Hippocampal formation (tissue), 2 donors: ENCODE results near the gene TNN.
"Not testable (repeated sequence)": the region's sequence is repeated elsewhere in the genome, so short reads cannot be mapped to it uniquely, and the experiment has no call there.

Experiments used
- DNase-seq, 2 donors: peaks; one replicate each; lab custom pipeline; 2025; lab: John Stamatoyannopoulos, UW

The TNN gene

GRCh38 chr1:175108331-175108820 is 40.7 kb downstream of the TNN start:
- not testable (repeated sequence) for DNase-seq

GRCh38 chr1:175114996-175115395 is 47.4 kb downstream of the TNN start:
- DNase-seq = no peak

- no peak for DNase-seq
Observed at GRCh38 chr1:175116210-175116798, 48.7 kb downstream of the TNN start.

GRCh38 chr1:175116903-175117302 is 49.3 kb downstream of the TNN start:
- DNase-seq = no peak

GRCh38 chr1:175118375-175119367 is 51.0 kb downstream of the TNN start:
- no peak for DNase-seq

GRCh38 chr1:175120511-175120910 is 52.9 kb downstream of the TNN start:
- DNase-seq = no peak

GRCh38 chr1:175124861-175125260 is 57.2 kb downstream of the TNN start:
- DNase-seq = no peak

GRCh38 chr1:175126347-175126746 is 58.7 kb downstream of the TNN start:
- no peak for DNase-seq

- no peak for DNase-seq
Observed at GRCh38 chr1:175127565-175127964, 59.9 kb downstream of the TNN start.

- no peak for DNase-seq
Observed at GRCh38 chr1:175128523-175128922, 60.9 kb downstream of the TNN start.

- DNase-seq = no peak
Observed at GRCh38 chr1:175129182-175129581, 61.5 kb downstream of the TNN start.

GRCh38 chr1:175129644-175129996 is 62.0 kb downstream of the TNN start:
- no peak for DNase-seq

GRCh38 chr1:175129997-175130648 is 62.5 kb downstream of the TNN start:
- no peak for DNase-seq

- no peak for DNase-seq
Observed at GRCh38 chr1:175130649-175131045, 63.0 kb downstream of the TNN start.

GRCh38 chr1:175131095-175131494 is 63.5 kb downstream of the TNN start:
- DNase-seq = no peak

- DNase-seq = no peak
Observed at GRCh38 chr1:175132436-175132835, 64.8 kb downstream of the TNN start.

GRCh38 chr1:175133673-175134435 is 66.2 kb downstream of the TNN start:
- no peak for DNase-seq

GRCh38 chr1:175134500-175134899 is 66.9 kb downstream of the TNN start:
- DNase-seq = no peak

GRCh38 chr1:175136246-175136645 is 68.6 kb downstream of the TNN start:
- DNase-seq = no peak

- no peak for DNase-seq
Observed at GRCh38 chr1:175137369-175137768, 69.7 kb downstream of the TNN start.

- DNase-seq = no peak
Observed at GRCh38 chr1:175138579-175138978, 70.9 kb downstream of the TNN start.
